Stimulated activated CD8-positive, alpha-beta memory T cell treated with anti-CD3 and anti-CD28 coated beads, Interleukin-4, amount 100 ng/mL, for 1 hour (primary cell): ENCODE data around the gene DTNB.

Source experiments
- DNase-seq, 2 donors: peaks; one replicate each; pipeline ENCODE4 v3.0.0-alpha.2; 2020; ENCODE audit warnings: low read depth in 2 of 2, low spot score in 1 of 2

DTNB gene

GRCh38 chr2:25347846-25348245 is 325.5 kb downstream of the DTNB start:
- no peak for DNase-seq

GRCh38 chr2:25347205-25347815 is 326.1 kb downstream of the DTNB start:
- no peak for DNase-seq

- no peak for DNase-seq
Measured at GRCh38 chr2:25343187-25343825, 330.1 kb downstream of the DTNB start.

GRCh38 chr2:25342372-25343186 is 330.8 kb downstream of the DTNB start:
- peak; percentile 54 to 58 for DNase-seq

- peak in 1 of 2 donors; percentile 41 for DNase-seq
Measured at GRCh38 chr2:25341753-25342371, 331.5 kb downstream of the DTNB start, which contains the start of gene DNMT3A. TSS of gene DNMT3A (minus strand) at chr2:25341925. CDS start at chr2:25313984, 27,941 bp downstream.

- DNase-seq, result no peak
Measured at GRCh38 chr2:25341011-25341727, 332.2 kb downstream of the DTNB start.

GRCh38 chr2:25340181-25340921 is 333.0 kb downstream of the DTNB start:
- no peak for DNase-seq

- DNase-seq, result no peak
Measured at GRCh38 chr2:25339791-25340180, 333.6 kb downstream of the DTNB start.

GRCh38 chr2:25339211-25339674 is 334.1 kb downstream of the DTNB start:
- DNase-seq, result no peak

- no peak for DNase-seq
Measured at GRCh38 chr2:25338401-25338800, 335.0 kb downstream of the DTNB start.

GRCh38 chr2:25337891-25338290 is 335.5 kb downstream of the DTNB start:
- no peak for DNase-seq

GRCh38 chr2:25337276-25337675 is 336.1 kb downstream of the DTNB start:
- DNase-seq, result no peak

GRCh38 chr2:25336383-25336841 is 337.0 kb downstream of the DTNB start:
- no peak for DNase-seq

- no peak for DNase-seq
Measured at GRCh38 chr2:25335971-25336370, 337.4 kb downstream of the DTNB start.

- DNase-seq, result no peak
Measured at GRCh38 chr2:25335204-25335603, 338.2 kb downstream of the DTNB start.

GRCh38 chr2:25334482-25334881 is 338.9 kb downstream of the DTNB start:
- no peak for DNase-seq

GRCh38 chr2:25333981-25334380 is 339.4 kb downstream of the DTNB start:
- no peak for DNase-seq

GRCh38 chr2:25332571-25332970 is 340.8 kb downstream of the DTNB start:
- no peak for DNase-seq

GRCh38 chr2:25331686-25332365 is 341.6 kb downstream of the DTNB start:
- no peak for DNase-seq

- DNase-seq, result no peak
Measured at GRCh38 chr2:25330937-25331336, 342.4 kb downstream of the DTNB start.
